GM12892 (cell line): Measurements from ENCODE around the gene SPATA12.

Source experiments
- POLR2A ChIP-seq: IDR thresholded peaks from 2 replicates; pipeline ENCODE4 v1.6.1; 2011; ENCODE audit warnings: low read depth, low read length, control low read depth
- POLR2AphosphoS5 ChIP-seq: IDR thresholded peaks from 2 replicates; pipeline ENCODE4 v1.6.1; 2011; ENCODE audit warnings: low read depth, low read length, control low read depth

DNA sequence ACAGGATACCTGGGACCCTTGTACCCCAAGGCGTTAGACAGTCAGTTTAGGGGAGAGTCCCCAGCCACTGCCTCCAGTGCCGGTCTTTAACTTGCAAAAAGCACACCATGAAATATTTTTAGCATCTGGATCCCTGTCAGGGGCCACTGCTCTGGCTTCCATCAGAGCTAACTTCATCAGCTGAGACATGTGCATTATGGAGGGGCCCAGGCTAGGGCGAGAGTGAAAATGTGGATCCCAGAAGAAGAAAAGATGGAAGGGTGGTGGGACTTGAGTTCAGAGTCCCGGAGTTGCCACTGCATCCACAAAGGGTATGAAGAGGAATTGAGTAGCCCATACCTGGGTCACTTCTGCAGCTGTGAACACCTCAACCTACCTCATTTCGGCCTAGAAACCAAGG lies 23.5 kb upstream of the SPATA12 start:
- no peak for TF ChIP-seq POLR2A
- TF ChIP-seq POLR2AphosphoS5, result no peak
